Kidney tubule cell (primary cell): ENCODE measurements around the gene TYW1.
"Not testable (repeated sequence)": the region's sequence is repeated elsewhere in the genome, so short reads cannot be mapped to it uniquely, and the experiment has no call there.

Experiments used
- DNase-seq: peaks from one replicate; pipeline ENCODE4 v3.0.0-alpha.2; 2018; ENCODE audit warnings: low spot score

The TYW1 gene

GRCh38 chr7:67191002-67191720 is 194.5 kb downstream of the TYW1 start:
- not testable (repeated sequence) for DNase-seq

GRCh38 chr7:67192123-67192702 is 195.6 kb downstream of the TYW1 start:
- DNase-seq, result not testable (repeated sequence)

GRCh38 chr7:67192889-67193613 is 196.4 kb downstream of the TYW1 start:
- DNase-seq, result not testable (repeated sequence)

- not testable (repeated sequence) for DNase-seq
Measured at GRCh38 chr7:67196176-67196575, 199.5 kb downstream of the TYW1 start.

GRCh38 chr7:67198865-67199526 is 202.4 kb downstream of the TYW1 start:
- not testable (repeated sequence) for DNase-seq

- DNase-seq, result not testable (repeated sequence)
Measured at GRCh38 chr7:67205772-67206171, 209.1 kb downstream of the TYW1 start.

- DNase-seq, result no peak
Measured at GRCh38 chr7:67206452-67206851, 209.8 kb downstream of the TYW1 start.

- not testable (repeated sequence) for DNase-seq
Measured at GRCh38 chr7:67208656-67209055, 212.0 kb downstream of the TYW1 start.

- no peak for DNase-seq
Measured at GRCh38 chr7:67209256-67209655, 212.6 kb downstream of the TYW1 start.

- no peak for DNase-seq
Measured at GRCh38 chr7:67210567-67210966, 213.9 kb downstream of the TYW1 start.

GRCh38 chr7:67211650-67212330 is 215.2 kb downstream of the TYW1 start:
- not testable (repeated sequence) for DNase-seq

- DNase-seq, result not testable (repeated sequence)
Measured at GRCh38 chr7:67213038-67213437, 216.4 kb downstream of the TYW1 start.

GRCh38 chr7:67223551-67223950 is 226.9 kb downstream of the TYW1 start:
- not testable (repeated sequence) for DNase-seq

GRCh38 chr7:67226340-67226907 is 229.8 kb downstream of the TYW1 start:
- DNase-seq, result peak; percentile 84

GRCh38 chr7:67226967-67227366 is 230.3 kb downstream of the TYW1 start:
- not testable (repeated sequence) for DNase-seq

GRCh38 chr7:67229018-67229417 is 232.4 kb downstream of the TYW1 start:
- DNase-seq, result not testable (repeated sequence)

GRCh38 chr7:67230029-67230428 is 233.4 kb downstream of the TYW1 start:
- DNase-seq, result not testable (repeated sequence)

GRCh38 chr7:67233506-67233905 is 236.9 kb downstream of the TYW1 start:
- DNase-seq, result not testable (repeated sequence)

- DNase-seq, result not testable (repeated sequence)
Measured at GRCh38 chr7:67236216-67236615, 239.6 kb downstream of the TYW1 start.

GRCh38 chr7:67242871-67243270 is 246.2 kb downstream of the TYW1 start:
- not testable (repeated sequence) for DNase-seq

GRCh38 chr7:67248364-67248763 is 251.7 kb downstream of the TYW1 start:
- DNase-seq, result not testable (repeated sequence)
